Activated CD4-positive, alpha-beta T cell treated with anti-CD3 and anti-CD28 coated beads, Interleukin-2, amount 50 U/mL, for 1 hour (primary cell): ENCODE data around the gene DDX10.

Experiments
- DNase-seq: peaks from one replicate; pipeline ENCODE4 v3.0.0-alpha.2; 2020

Gene DDX10

GRCh38 chr11:108914211-108914610 lies 249.3 kb downstream of the DDX10 start:
- no peak for DNase-seq

DNA sequence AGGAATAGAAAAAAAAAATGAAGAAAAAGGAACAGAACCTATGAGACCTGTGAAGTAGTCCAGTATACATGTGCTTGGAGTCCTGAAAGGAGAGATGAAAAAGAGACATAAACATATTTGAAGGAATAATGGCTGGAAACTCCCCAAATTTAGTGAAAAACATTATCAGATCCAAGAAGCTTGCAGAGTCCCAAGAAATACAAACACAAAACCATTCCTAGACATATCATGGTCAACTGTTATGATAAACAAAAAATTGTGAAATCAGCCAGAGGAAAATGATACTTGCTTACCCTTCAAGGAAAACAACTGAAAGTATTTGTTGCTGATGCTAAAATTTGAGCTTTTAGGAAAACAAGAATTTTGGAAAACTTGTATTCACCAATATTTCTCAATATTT lies 250.1 kb downstream of the DDX10 start:
- DNase-seq, result no peak

- DNase-seq, result no peak
These were observed 250.8 kb downstream of the DDX10 start for GRCh38 chr11:108915666-108916065.

GRCh38 chr11:108916290-108916689 lies 251.4 kb downstream of the DDX10 start:
- no peak for DNase-seq

DNA sequence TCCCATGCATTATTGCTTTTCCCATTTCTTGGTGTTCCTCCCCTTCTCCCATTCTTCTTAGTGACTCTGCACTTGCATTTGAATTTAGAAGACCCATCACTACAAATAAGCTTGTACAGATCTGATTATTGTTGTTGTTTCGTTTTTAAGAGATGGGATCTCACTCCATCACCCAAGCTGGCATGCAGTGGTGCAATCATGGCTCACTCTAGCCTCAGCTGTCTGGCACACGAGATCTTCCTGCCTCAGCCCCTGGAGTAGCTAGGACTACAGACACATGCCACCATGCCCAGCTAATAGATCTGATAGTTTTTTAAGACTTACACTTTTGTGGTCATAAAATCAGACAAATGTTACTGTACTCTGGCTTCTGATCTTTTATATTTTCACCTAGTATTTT lies 252.1 kb downstream of the DDX10 start:
- DNase-seq, result no peak

GRCh38 chr11:108921211-108921610 lies 256.3 kb downstream of the DDX10 start:
- no peak for DNase-seq

- DNase-seq, result no peak
These were observed 257.4 kb downstream of the DDX10 start for GRCh38 chr11:108922241-108922640.

GRCh38 chr11:108923413-108923812 lies 258.5 kb downstream of the DDX10 start:
- DNase-seq, result no peak

DNA sequence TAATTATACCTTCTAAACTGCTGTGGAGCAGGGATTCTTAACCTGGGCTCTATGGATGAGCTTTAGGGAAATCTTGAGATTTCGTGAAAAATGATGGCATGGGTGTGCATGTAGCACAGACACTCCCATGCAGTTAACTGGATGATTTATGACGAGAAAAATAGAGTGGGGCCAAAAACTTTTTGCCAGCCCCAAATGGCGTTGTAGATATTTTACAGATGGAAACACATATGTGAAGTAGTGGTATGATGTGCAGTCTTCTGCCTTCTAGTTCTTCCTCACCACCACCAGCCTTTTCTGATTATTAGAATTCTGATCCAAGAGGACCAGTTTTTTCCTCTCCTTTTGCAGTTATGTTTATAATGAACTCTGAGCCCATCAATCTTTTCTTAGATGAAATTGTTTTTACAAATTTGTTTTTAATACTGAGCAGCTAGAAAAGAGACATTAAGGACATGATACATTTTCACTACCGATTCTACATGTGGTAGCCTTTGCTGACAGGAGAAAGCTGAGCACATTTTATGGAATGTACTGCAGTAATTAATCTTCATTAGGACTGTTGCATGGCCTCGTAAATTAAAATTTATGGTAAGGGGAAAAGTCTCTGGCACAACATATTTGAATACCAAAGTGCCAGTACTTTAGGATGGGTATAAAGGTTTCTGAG lies 261.4 kb downstream of the DDX10 start:
- no peak for DNase-seq

DNA sequence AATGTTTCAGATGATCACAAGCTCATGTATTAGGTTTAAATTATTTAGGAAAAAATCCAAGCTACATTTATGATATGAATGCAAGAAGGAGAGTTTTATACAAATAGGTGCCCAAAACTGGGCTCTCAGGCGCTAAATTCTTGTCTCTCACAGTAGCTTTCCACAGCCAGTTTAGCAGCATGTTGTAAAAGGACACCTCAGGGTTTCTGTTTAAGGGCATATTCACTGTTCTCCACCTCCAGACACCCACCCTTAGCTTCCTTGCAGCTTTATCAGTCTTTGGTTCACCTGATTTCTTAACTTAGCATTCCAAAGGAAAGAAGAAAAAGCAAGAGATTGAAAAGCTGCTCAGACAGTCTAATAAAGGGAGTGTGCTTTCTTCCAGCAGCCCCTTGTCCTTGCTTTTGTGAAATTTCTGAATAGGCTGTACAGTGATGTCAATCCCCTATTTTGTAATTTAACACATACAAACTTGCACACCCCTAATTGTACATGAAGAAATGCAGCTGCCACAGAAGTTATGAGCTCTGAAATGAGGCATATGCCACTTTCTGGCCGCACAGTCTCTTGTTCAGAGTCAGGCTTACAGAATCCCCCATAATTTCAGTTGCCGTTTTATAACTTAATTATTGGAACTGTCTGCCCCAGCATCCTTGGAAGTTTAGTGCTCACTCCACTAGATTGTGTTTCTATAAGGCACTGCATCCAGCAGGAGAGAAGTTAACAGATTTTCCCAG lies 262.1 kb downstream of the DDX10 start:
- DNase-seq, result no peak

GRCh38 chr11:108927791-108928545 lies 263.1 kb downstream of the DDX10 start:
- DNase-seq, result no peak

DNA sequence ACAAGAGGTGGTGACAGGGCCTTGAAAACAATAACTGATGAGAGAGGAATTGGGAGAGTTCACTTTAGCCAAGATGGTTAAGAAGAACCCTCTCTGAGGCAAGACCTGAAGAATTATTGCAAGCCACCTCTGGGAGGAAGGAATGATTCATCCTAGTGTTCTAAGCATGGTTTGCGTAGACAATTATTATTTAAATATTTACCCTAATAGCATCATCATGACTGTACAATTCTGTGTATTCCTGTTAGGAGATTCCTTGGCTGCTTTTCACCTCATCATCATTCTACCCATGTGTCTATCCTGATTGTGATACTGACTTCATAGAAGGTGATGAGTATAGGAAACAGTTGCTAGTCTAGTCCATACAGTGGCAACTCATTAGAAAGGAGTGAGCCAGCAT lies 264.4 kb downstream of the DDX10 start:
- DNase-seq, result no peak

GRCh38 chr11:108931168-108931567 lies 266.3 kb downstream of the DDX10 start:
- no peak for DNase-seq

DNA sequence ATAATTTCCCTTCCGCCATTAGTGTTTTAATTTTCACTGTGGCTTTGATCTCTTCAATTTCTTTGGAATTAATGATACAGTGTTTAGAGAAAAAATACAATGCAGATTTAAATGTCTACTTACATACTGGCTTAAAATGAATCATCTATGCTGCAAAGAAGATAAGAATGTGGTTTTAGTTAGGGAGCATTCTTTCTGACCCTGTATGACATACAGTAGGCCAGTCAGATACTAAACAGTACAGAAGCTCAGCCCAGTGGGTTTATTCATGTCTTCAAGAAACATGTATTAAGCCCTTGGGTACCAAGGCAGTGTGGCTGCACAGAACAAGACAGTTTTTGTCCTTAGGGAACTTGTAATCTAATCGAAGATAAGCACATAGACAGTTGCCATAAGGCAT lies 268.8 kb downstream of the DDX10 start:
- no peak for DNase-seq

GRCh38 chr11:108934289-108934688 lies 269.4 kb downstream of the DDX10 start:
- no peak for DNase-seq

DNA sequence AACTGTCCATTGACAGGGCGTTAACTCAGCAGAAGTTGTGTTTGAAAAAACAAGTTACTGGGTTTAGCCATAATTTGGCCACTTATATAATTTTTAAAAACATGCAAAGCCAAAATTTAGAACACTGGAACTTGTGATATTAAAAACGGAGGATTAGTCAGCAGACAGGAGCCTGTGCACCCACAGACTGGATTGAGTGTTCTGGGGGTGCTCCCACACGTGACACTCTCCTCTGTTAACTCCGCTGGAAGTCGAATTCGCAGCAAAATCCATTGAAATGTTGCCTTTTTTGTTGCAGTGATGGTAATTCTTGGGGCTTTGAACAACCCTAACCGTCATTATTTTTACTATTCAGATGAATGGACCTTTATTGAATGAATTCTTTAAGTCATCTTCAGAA lies 269.8 kb downstream of the DDX10 start:
- DNase-seq, result no peak

DNA sequence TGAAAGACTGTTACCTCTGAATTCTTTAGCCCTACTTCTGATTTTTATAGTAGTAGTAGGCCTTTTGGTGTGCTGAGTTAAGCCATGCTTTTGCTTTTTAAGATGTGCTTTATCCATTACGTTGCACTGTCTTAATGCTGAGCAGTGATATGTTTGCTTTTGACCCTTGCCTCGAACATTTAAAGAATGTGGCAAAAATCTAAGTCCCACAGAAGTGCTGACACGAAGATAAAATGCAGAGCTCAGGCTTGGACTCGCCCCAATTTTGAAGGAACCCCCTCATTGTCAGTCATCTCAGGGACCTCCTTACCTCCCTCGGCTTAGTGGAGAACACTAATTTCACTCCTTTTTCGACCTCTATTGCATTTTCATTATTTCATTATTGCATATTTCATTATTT lies 272.9 kb downstream of the DDX10 start:
- DNase-seq, result no peak

GRCh38 chr11:108938604-108939003 lies 273.7 kb downstream of the DDX10 start:
- DNase-seq, result no peak

DNA sequence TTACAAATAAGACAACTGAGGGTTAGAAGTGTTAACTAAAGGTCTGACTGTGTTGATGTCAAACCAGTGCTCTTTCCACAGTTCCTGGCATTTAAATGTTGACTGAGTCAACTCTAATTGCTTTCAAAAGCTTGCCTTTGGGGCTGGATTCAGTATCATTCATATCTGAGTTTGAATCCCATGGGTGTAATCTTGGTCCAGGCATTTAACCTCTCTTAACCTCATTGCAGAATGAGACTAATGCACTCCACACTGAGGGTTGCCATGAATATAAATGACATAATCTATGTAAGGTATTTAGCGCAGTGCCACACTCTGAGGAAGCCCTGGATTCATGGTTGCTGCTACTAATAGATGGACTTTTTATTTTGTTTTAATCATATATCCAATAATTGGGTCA lies 274.3 kb downstream of the DDX10 start:
- DNase-seq, result no peak

GRCh38 chr11:108943853-108944252 lies 279.0 kb downstream of the DDX10 start:
- no peak for DNase-seq

DNA sequence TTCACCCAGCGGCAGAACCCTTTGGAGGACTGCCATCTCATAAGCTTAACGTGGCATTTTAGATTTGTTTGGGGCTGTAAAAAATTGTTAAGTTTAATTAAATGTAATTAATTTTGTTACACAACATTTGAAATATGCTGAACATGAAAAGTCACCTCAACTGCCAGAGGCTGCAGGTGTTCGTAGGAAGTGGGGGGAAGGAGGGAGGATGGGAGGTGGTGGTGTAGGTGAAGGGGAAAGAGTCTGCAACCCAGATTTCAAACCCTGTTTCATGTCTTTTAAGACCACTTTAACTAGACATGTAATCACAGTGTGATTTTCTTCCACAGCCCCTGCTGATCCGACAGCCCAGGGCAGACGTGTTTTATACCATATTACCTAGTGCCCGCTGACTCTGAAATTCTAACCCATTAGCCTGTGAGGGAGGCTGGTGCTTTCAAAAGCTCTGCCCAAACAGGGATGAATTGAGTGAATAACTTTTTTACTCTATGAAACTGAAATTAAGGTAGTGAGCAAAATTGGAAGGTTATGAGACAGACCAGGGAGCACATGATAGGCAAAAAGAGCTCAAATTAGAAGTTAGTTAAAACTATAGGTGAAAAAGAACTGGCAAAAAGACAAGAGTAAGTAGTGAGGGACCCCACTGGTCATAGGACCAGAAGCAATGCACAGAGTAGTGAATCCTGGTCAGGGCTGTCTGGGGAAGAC lies 279.8 kb downstream of the DDX10 start:
- DNase-seq, result no peak

DNA sequence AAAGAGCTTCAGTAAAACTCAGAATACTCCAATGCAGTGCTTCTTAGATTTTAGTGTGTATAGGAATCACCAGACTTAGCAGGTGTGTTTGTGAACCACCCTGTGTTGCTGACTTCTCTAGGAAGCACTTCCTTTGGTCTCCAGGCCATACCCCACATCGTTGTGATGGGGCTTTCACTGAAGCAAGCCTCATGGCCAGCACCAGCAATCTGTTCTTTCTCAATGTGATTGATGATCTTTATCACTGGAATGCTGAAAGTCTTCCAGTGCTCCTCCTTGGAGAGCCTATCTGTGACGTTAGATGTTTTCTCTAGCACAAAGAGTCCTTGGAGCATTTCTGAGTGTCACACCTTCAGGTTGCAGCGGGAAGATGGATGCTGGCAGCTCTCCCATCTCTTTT lies 280.5 kb downstream of the DDX10 start:
- DNase-seq, result no peak
